ENCODE results near the gene ATOSA.

Gene ATOSA

GRCh38 chr15:52683580-52683979 is 4.4 kb upstream of the ATOSA start:
- DNase-seq = peak in 2 of 5 experiments; percentile 23 to 34

GRCh38 chr15:52682781-52683180 is 3.6 kb upstream of the ATOSA start:
- peak in 2 of 5 experiments; percentile 62 to 69 for DNase-seq

- no peak for DNase-seq
Observed at GRCh38 chr15:52682200-52682599, 3.0 kb upstream of the ATOSA start.

GRCh38 chr15:52681441-52681840 is 2.3 kb upstream of the ATOSA start:
- DNase-seq = no peak

- no peak for DNase-seq
Observed at GRCh38 chr15:52680761-52681160, 1.6 kb upstream of the ATOSA start.

- no peak for DNase-seq
Observed at GRCh38 chr15:52680041-52680391, 828 bp upstream of the ATOSA start.

- peak; percentile 41 to 69 (median 61) for DNase-seq
Observed at GRCh38 chr15:52678468-52679231, 538 bp downstream of the ATOSA start.

- peak in 4 of 5 experiments; percentile 26 to 83 (median 46) for DNase-seq
Observed at GRCh38 chr15:52677593-52678467, 1.4 kb downstream of the ATOSA start.

GRCh38 chr15:52674831-52675230 is 4.4 kb downstream of the ATOSA start:
- DNase-seq = no peak

- no peak for DNase-seq
Observed at GRCh38 chr15:52673734-52674133, 5.5 kb downstream of the ATOSA start.

- DNase-seq = no peak
Observed at GRCh38 chr15:52673312-52673711, 5.9 kb downstream of the ATOSA start.

GRCh38 chr15:52672661-52673060 is 6.5 kb downstream of the ATOSA start:
- DNase-seq = no peak

GRCh38 chr15:52670087-52670486 is 9.1 kb downstream of the ATOSA start:
- no peak for DNase-seq

GRCh38 chr15:52668133-52668532 is 11.1 kb downstream of the ATOSA start:
- no peak for DNase-seq

GRCh38 chr15:52667597-52667996 is 11.6 kb downstream of the ATOSA start:
- peak in 1 of 5 experiments; percentile 21 for DNase-seq

- DNase-seq = no peak
Observed at GRCh38 chr15:52663536-52664294, 15.5 kb downstream of the ATOSA start.

GRCh38 chr15:52661909-52662308 is 17.3 kb downstream of the ATOSA start:
- peak in 1 of 5 experiments; percentile 92 for DNase-seq

- DNase-seq = no peak
Observed at GRCh38 chr15:52660192-52660591, 19.0 kb downstream of the ATOSA start.

- DNase-seq = peak in 2 of 5 experiments; percentile 10 to 90
Observed at GRCh38 chr15:52658955-52659354, 20.2 kb downstream of the ATOSA start.

- DNase-seq = no peak
Observed at GRCh38 chr15:52657338-52657737, 21.9 kb downstream of the ATOSA start.

- no peak for DNase-seq
Observed at GRCh38 chr15:52656412-52656811, 22.8 kb downstream of the ATOSA start.

- no peak for DNase-seq
Observed at GRCh38 chr15:52653431-52653964, 25.7 kb downstream of the ATOSA start.

GRCh38 chr15:52652984-52653383 is 26.2 kb downstream of the ATOSA start:
- DNase-seq = no peak

Data from T-helper 2 cell (primary cell).